ENCODE measurements around the gene ANAPC7. TPM values are rescaled to one million over a fixed set of nuclear protein-coding genes. Genes with fewer than 3 reads are reported as not detected.

Gene ANAPC7
- total and polyA plus RNA-seq, 4 donors = 52.1 to 117 (median 73.7) TPM

GRCh38 chr12:110333201-110333600 is 70.3 kb downstream of the ANAPC7 start:
- Histone ChIP-seq H3K9me3 (ENCODE audit: control insufficient read depth, insufficient read depth, low read length) (no peaks in the 10 kb centered on the region), H3K36me3 (ENCODE audit: control insufficient read depth, insufficient read depth, low read length) (peaks cover 54% of the 10 kb centered on the region), H3K27ac (ENCODE audit: low read depth, low read length) (no peak overlapping the region), H3K27me3 (ENCODE audit: control insufficient read depth, insufficient read depth, low read length) (no peaks in the 10 kb centered on the region), H3K4me1 (ENCODE audit: control insufficient read depth, insufficient read depth, low read length) (peaks cover 4% of the 10 kb centered on the region), H3K4me3 (ENCODE audit: low read depth, low read length) (no peak overlapping the region)
- no peak for DNase-seq (ENCODE audit: low read depth in 4 of 6, low spot score in 6 of 6)

DNA sequence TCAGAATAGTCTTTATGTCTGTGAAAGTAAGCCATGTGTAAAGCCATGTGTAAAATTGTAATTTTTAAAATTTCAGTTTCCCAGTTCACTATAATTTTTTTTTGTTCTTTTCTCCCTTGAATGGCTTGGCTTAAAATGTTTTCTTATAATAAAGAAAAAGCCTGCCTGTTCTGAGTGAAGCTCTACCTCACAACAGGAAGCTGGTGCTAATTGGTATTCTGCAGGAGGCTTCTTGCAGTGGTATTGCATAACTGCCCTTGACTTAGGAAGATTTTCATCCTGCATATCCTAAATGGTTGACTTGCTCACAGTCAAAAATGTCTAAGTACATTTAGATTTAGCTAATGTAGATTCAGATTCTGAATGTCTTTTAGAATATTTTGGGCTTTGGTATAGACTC is 73.0 kb downstream of the ANAPC7 start:
- no peaks in the 10 kb centered on the region for H3K9me3 ChIP-seq (ENCODE audit: control insufficient read depth, insufficient read depth, low read length)
- H3K4me3 ChIP-seq (ENCODE audit: low read depth, low read length) = no peak overlapping the region
- no peaks in the 10 kb centered on the region for H3K27me3 ChIP-seq (ENCODE audit: control insufficient read depth, insufficient read depth, low read length)
- peaks cover 4% of the 10 kb centered on the region for H3K4me1 ChIP-seq (ENCODE audit: control insufficient read depth, insufficient read depth, low read length)
- no peak overlapping the region for H3K27ac ChIP-seq (ENCODE audit: low read depth, low read length)
- H3K36me3 ChIP-seq (ENCODE audit: control insufficient read depth, insufficient read depth, low read length) = peaks cover 49% of the 10 kb centered on the region
- peak in 1 of 6 donors; percentile 63 for DNase-seq (ENCODE audit: low read depth in 4 of 6, low spot score in 6 of 6)

DNA sequence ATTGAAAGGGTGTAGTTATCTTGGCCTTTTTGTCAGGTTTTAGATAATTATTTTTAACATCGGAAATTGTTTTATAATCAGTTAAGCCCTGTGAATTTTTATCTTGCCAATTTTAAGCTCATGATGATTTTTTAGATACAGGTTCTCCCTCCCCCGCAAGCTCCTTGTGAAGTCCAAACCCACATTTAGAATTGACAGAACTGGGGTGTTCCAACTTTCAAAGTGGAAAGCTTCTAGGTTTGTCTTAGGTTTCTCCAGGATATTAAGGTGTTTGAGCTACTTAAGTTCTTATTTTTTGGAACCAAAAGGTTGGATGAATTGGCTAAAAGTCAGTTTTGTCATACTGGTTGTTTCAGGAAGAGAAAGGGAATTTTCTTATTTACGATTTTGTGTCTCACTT is 73.4 kb downstream of the ANAPC7 start:
- H3K27me3 ChIP-seq (ENCODE audit: control insufficient read depth, insufficient read depth, low read length) = no peaks in the 10 kb centered on the region
- peaks cover 4% of the 10 kb centered on the region for H3K4me1 ChIP-seq (ENCODE audit: control insufficient read depth, insufficient read depth, low read length)
- H3K9me3 ChIP-seq (ENCODE audit: control insufficient read depth, insufficient read depth, low read length) = no peaks in the 10 kb centered on the region
- H3K27ac ChIP-seq (ENCODE audit: low read depth, low read length) = no peak overlapping the region
- no peak overlapping the region for H3K4me3 ChIP-seq (ENCODE audit: low read depth, low read length)
- peaks cover 48% of the 10 kb centered on the region for H3K36me3 ChIP-seq (ENCODE audit: control insufficient read depth, insufficient read depth, low read length)
- WGBS (ENCODE audit: insufficient coverage) = no CpG with 5 or more reads among the region's 3 CpGs
- DNase-seq (ENCODE audit: low read depth in 4 of 6, low spot score in 6 of 6) = no peak

- Histone ChIP-seq H3K27ac (ENCODE audit: low read depth, low read length) (no peak overlapping the region), H3K9me3 (ENCODE audit: control insufficient read depth, insufficient read depth, low read length) (no peaks in the 10 kb centered on the region), H3K4me3 (ENCODE audit: low read depth, low read length) (no peak overlapping the region), H3K36me3 (ENCODE audit: control insufficient read depth, insufficient read depth, low read length) (peaks cover 47% of the 10 kb centered on the region), H3K4me1 (ENCODE audit: control insufficient read depth, insufficient read depth, low read length) (peaks cover 4% of the 10 kb centered on the region), H3K27me3 (ENCODE audit: control insufficient read depth, insufficient read depth, low read length) (no peaks in the 10 kb centered on the region)
- no CpG with 5 or more reads among the region's 4 CpGs for WGBS (ENCODE audit: insufficient coverage)
- no peak for DNase-seq (ENCODE audit: low read depth in 4 of 6, low spot score in 6 of 6)
These were observed 73.8 kb downstream of the ANAPC7 start for GRCh38 chr12:110329710-110330109.

Small RNAs within 50 kb of the gene (small RNA-seq; reads per million reads assigned to genes)
- not detected for gene RN7SL769P (ENCODE audit: low replicate concordance)

Other genes starting within 250 kb of the ANAPC7 start
- gene ATP2A2, start 122.5 kb downstream of the ANAPC7 start, total RNA-seq = 100 to 1,000 TPM; 129 to 272 TPM
- 100 to 1,000 TPM; 254 to 304 TPM for gene ATP2A2, start 122.5 kb downstream of the ANAPC7 start, polyA plus RNA-seq (ENCODE audit: insufficient read length in 2 of 2)
- 100 to 1,000 TPM; 129 to 175 TPM for gene ARPC3, start 46.6 kb upstream of the ANAPC7 start, total RNA-seq
- gene ARPC3, start 46.6 kb upstream of the ANAPC7 start, polyA plus RNA-seq (ENCODE audit: insufficient read length in 2 of 2) = 100 to 1,000 TPM; 217 to 219 TPM
- gene GPN3, start 64.5 kb upstream of the ANAPC7 start, total RNA-seq = 10 to 100 TPM; 19.1 to 19.3 TPM
- gene GPN3, start 64.5 kb upstream of the ANAPC7 start, polyA plus RNA-seq (ENCODE audit: insufficient read length in 2 of 2) = 10 to 100 TPM; 21.7 to 27.8 TPM
- gene FAM216A, start 65.1 kb upstream of the ANAPC7 start, total RNA-seq = 10 to 100 TPM; 24.4 to 37.4 TPM
- 10 to 100 TPM; 69.5 to 77.2 TPM for gene FAM216A, start 65.1 kb upstream of the ANAPC7 start, polyA plus RNA-seq (ENCODE audit: insufficient read length in 2 of 2)
- 10 to 100 TPM; 87.9 to 95.9 TPM for gene VPS29, start 98.4 kb upstream of the ANAPC7 start, total RNA-seq
- gene VPS29, start 98.4 kb upstream of the ANAPC7 start, polyA plus RNA-seq (ENCODE audit: insufficient read length in 2 of 2) = 100 to 1,000 TPM; 152 to 161 TPM
- 1 to 10 TPM in 1 of 2 donors, under 1 TPM in 1; 0.89 to 1.2 TPM for gene RAD9B, start 98.6 kb upstream of the ANAPC7 start, total RNA-seq
- gene RAD9B, start 98.6 kb upstream of the ANAPC7 start, polyA plus RNA-seq (ENCODE audit: insufficient read length in 2 of 2) = 1 to 10 TPM; 1.0 to 1.7 TPM
- 10 to 100 TPM in 1 of 2 donors, 1 to 10 TPM in 1; 6.4 to 29.6 TPM for gene PPTC7, start 179.6 kb upstream of the ANAPC7 start, total RNA-seq
- gene PPTC7, start 179.6 kb upstream of the ANAPC7 start, polyA plus RNA-seq (ENCODE audit: insufficient read length in 2 of 2) = 10 to 100 TPM; 18.9 to 23.1 TPM
- 100 to 1,000 TPM in 1 of 2 donors, 10 to 100 TPM in 1; 48.1 to 106 TPM for gene TCTN1, start 210.4 kb upstream of the ANAPC7 start, total RNA-seq
- gene TCTN1, start 210.4 kb upstream of the ANAPC7 start, polyA plus RNA-seq (ENCODE audit: insufficient read length in 2 of 2) = 10 to 100 TPM; 62.3 to 67.7 TPM

Data from spinal cord (tissue), 10 donors.